Measurements from ENCODE around the gene MYL6B. TPM values are rescaled to one million over a fixed set of nuclear protein-coding genes. Genes with fewer than 3 reads are reported as not detected.

The MYL6B gene
- 38.5 and 41.5 TPM in 2 replicates for total RNA-seq

DNA sequence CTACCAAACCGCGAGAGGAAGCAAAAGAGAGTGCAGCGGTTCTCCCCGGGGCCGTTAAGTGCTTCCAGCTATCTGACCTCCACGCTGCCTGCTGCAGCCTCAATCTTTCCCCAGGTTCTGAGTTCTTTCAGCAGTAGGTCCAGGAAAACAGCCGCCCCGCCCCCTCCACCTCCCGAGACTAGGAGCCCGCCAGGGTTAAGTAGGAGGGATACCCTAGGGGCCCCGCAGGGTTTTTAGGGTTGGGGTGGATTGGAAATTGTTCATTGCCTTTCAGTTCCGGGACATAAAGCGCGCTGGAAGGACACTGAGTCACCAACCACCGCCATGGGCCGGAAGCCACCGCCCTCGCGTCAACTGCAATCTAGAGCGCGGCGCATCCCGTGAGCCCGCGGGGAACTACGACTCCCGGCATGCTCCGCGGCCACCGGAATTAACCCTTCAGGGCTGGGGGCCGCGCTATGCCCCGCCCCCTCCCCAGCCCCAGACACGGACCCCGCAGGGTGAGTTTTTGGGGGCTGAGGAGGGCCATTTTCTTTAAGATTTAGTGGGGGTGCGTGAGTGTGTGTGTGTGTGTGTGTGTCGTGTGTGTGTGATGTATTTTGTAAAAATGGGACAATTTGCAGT, at the start of gene MYL6B:
TSS of gene MYL6B (plus strand) at position 456 of the 624 bp plus-strand sequence. CDS start 1,332 bp downstream, outside the sequence.

DNA sequence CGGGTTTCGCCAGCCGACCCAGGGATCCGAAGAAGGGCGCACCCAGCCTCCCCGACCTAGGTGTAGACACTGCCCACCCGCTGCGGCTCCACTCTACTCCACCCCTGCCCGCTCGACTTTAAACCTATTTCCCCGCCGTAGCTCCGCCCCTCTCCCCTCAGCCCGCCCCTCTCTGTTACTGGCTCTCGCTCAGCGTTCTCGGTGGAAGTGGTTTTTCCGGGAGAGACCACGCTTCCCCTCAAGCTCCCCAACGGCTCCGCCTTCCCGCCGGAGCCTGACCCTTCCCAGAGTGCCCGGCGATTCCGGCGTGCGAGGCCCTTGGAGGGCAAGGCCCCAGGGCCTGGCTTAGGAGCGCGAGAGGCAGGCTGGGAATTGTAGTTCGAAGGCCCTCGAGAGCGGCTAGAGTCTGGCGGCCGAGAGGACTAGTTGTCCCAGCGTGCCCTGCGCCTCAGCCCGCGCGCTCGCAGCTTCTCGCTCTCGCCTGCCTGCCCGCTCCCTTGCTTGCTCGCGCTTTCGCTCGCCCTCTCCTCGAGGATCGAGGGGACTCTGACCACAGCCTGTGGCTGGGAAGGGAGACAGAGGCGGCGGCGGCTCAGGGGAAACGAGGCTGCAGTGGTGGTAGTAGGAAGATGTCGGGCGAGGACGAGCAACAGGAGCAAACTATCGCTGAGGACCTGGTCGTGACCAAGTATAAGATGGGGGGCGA, 48.1 kb upstream of the MYL6B start, which contains the start of gene PA2G4:
TSS of gene PA2G4 (plus strand) at position 451 of the 706 bp plus-strand sequence. CDS start at position 630, 179 bp downstream.

GRCh38 chr12:56116267-56117081, 35.9 kb upstream of the MYL6B start, which contains the start of gene RPL41:
Gene RPL41 (plus strand): TSS chr12:56116633.

GRCh38 chr12:56117778-56118687, 34.4 kb upstream of the MYL6B start, which contains the start of gene ZC3H10:
Gene ZC3H10 (plus strand): TSS chr12:56118266. CDS start chr12:56120563, 2,297 bp downstream.

GRCh38 chr12:56127888-56128669, 24.3 kb upstream of the MYL6B start, which contains the start of gene ESYT1:
Gene ESYT1 (plus strand): TSS chr12:56128267. CDS start chr12:56128320, 53 bp downstream.

GRCh38 chr12:56158029-56158925, 5.9 kb downstream of the MYL6B start, which contains the start of gene MYL6:
Gene MYL6 (plus strand): TSS chr12:56158359. CDS start chr12:56158402, 43 bp downstream.

DNA sequence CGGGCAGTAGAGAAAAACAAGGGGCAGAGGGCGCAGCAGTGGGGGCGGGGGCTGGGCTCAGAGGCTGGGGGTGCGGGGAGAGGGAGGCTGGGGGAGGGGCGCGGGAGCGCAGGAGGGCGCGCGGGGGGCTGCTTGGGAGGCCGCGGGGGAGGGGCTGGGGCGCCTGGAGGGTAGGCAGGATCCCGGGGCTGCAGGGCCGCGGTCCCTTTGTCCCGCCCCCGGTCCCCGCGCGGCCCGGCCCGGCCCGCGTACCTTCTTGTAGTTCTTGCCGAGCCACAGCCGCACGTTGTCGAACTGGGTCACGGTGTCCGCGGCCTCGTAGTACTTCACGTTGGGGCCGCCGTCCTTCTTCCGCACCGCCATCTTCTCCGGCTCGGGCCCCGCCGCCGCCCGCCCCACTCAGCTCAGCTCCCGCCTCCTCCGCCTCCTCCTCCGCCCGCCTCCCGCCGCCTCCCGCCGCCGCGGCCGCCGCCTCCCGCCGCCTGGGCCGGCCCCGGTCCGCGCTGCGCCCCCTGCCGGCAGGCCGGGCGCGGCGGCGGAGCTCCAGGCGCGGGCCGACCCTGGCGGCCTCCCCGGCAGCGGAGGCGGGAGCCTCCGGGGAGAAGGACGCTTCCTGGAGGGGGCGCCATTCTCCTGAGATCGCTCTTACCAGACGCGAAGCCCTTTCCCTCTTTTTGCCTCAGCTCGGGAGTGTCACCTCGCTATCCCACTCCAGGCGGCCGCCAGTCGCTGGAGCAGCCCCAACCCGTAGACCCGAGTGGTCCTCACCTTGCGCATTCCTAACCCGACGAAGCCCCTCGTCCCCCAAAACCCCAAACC, 36.9 kb downstream of the MYL6B start, which contains the start of gene SMARCC2:
TSS of gene SMARCC2 (minus strand) at position 385 of the 819 bp plus-strand sequence. CDS start at position 363, 22 bp downstream.

Other genes with a start within 250 kb of the MYL6B start
- gene PYM1, start 224.7 kb upstream of the MYL6B start, total RNA-seq: 36.4 TPM in 2 replicates
- gene DGKA, start 221.4 kb upstream of the MYL6B start, total RNA-seq: 39.3 and 42.8 TPM in 2 replicates
- 0.78 and 1.5 TPM in 2 replicates for gene PMEL, start 186.5 kb upstream of the MYL6B start, total RNA-seq
- 19.1 and 45.5 TPM in 2 replicates for gene CDK2, start 185.8 kb upstream of the MYL6B start, total RNA-seq
- gene RAB5B, start 178.5 kb upstream of the MYL6B start, total RNA-seq: 51.1 and 62.6 TPM in 2 replicates
- gene SUOX, start 155.3 kb upstream of the MYL6B start, total RNA-seq: 8.5 and 13.3 TPM in 2 replicates
- 0.37 and 1.2 TPM in 2 replicates for gene IKZF4, start 131.5 kb upstream of the MYL6B start, total RNA-seq
- 188 and 387 TPM in 2 replicates for gene RPS26, start 110.7 kb upstream of the MYL6B start, total RNA-seq
- under 0.01 TPM in 2 replicates for gene ERBB3, start 72.4 kb upstream of the MYL6B start, total RNA-seq
- gene PA2G4, start 48.0 kb upstream of the MYL6B start, total RNA-seq: 213 and 255 TPM in 2 replicates
- gene RPL41, start 36.0 kb upstream of the MYL6B start, total RNA-seq: 1,499 and 3,572 TPM in 2 replicates
- 6.6 and 8.2 TPM in 2 replicates for gene ZC3H10, start 34.3 kb upstream of the MYL6B start, total RNA-seq
- 159 and 170 TPM in 2 replicates for gene ESYT1, start 24.3 kb upstream of the MYL6B start, total RNA-seq
- 682 and 1,116 TPM in 2 replicates for gene MYL6, start 5.8 kb downstream of the MYL6B start, total RNA-seq
- 44.1 and 53.2 TPM in 2 replicates for gene SMARCC2, start 36.9 kb downstream of the MYL6B start, total RNA-seq
- gene RNF41, start 69.3 kb downstream of the MYL6B start, total RNA-seq: 66.3 and 93.3 TPM in 2 replicates
- 25.0 and 31.3 TPM in 2 replicates for gene NABP2, start 71.8 kb downstream of the MYL6B start, total RNA-seq
- gene SLC39A5, start 77.5 kb downstream of the MYL6B start, total RNA-seq: 0.20 TPM in 1 of 2 replicates, not detected in the other
- gene ANKRD52, start 105.8 kb downstream of the MYL6B start, total RNA-seq: 12.9 and 15.1 TPM in 2 replicates
- 4.9 and 5.9 TPM in 2 replicates for gene COQ10A, start 114.4 kb downstream of the MYL6B start, total RNA-seq
- gene CS, start 147.7 kb downstream of the MYL6B start, total RNA-seq: 184 and 217 TPM in 2 replicates
- gene CNPY2, start 163.4 kb downstream of the MYL6B start, total RNA-seq: 58.8 and 92.6 TPM in 2 replicates
- gene PAN2, start 181.4 kb downstream of the MYL6B start, total RNA-seq: 25.0 and 27.8 TPM in 2 replicates
- 0.20 TPM in 1 of 2 replicates, not detected in the other for gene IL23A, start 186.3 kb downstream of the MYL6B start, total RNA-seq
- gene STAT2, start 207.5 kb downstream of the MYL6B start, total RNA-seq: 139 and 173 TPM in 2 replicates
- gene APOF, start 210.3 kb downstream of the MYL6B start, total RNA-seq: not detected in 2 replicates

All from subcutaneous preadipocyte (primary cell).